ENCODE data around the gene RUFY4. TPM values are rescaled to one million over a fixed set of nuclear protein-coding genes. Genes with fewer than 3 reads are reported as not detected.

Gene RUFY4
- total RNA-seq, 2 experiments from 2014 or later, result not detected

DNA sequence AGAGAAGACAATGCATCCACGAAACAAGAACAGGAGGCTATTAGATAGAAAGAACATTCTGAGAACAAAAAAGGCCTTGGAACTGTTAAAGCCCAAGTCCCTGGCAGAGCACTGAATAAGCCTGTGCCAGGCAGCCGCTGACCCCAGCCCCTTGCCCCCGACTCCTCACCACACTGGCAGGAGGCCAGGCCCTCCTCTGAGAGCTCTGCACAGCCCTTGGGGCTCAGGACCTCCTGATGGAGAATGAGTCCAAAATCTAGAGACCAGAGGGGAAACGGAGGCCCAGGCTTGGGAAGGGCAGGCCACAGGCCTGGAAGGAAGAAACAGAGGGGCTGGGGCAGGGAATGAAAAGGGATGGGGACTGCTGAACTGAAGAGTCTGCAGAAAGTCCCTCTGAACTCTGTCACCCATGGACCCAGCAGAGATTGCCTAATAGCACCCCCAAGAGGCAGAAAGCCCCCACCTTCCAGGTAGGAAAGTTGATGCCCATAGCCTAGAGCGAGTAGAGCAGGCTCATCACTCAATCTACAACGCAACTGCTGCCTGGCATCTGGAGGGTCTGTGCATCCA is 48.0 kb upstream of the RUFY4 start:
- no peaks in the 10 kb centered on the region for H4K20me1 ChIP-seq (ENCODE audit: insufficient read depth, low read length)
- H3K9me3 ChIP-seq (ENCODE audit: low read length), result no peaks in the 10 kb centered on the region
- ChIA-PET POLR2A (interaction anchor here (0.5 kb wide), 1 partner anchor 15 kb away, joined by 4 read pairs; no protein-coding TSS in a partner anchor), CTCF (ENCODE audit: unreplicated experiment) (no interaction called here)
- no peak overlapping the region for H3K4me3 ChIP-seq (ENCODE audit: low read depth, low read length, poor library complexity, severe bottlenecking)
- TF ChIP-seq EZH2phosphoT487 (IDR thresholded peaks at IDR 0.05; ENCODE audit: borderline replicate concordance, low read depth, low read length), result no peak
- TF ChIP-seq, protein P1, sequence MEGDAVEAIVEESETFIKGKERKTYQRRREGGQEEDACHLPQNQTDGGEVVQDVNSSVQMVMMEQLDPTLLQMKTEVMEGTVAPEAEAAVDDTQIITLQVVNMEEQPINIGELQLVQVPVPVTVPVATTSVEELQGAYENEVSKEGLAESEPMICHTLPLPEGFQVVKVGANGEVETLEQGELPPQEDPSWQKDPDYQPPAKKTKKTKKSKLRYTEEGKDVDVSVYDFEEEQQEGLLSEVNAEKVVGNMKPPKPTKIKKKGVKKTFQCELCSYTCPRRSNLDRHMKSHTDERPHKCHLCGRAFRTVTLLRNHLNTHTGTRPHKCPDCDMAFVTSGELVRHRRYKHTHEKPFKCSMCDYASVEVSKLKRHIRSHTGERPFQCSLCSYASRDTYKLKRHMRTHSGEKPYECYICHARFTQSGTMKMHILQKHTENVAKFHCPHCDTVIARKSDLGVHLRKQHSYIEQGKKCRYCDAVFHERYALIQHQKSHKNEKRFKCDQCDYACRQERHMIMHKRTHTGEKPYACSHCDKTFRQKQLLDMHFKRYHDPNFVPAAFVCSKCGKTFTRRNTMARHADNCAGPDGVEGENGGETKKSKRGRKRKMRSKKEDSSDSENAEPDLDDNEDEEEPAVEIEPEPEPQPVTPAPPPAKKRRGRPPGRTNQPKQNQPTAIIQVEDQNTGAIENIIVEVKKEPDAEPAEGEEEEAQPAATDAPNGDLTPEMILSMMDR (conservative IDR thresholded peaks at IDR 0.05; ENCODE audit: low read length), result no peak
- no peaks in the 10 kb centered on the region for H3K4me1 ChIP-seq (ENCODE audit: insufficient read depth, low read length, poor library complexity, severe bottlenecking)
- H3K36me3 ChIP-seq (ENCODE audit: insufficient read depth, low read length), result no peaks in the 10 kb centered on the region
- H3K9me2 ChIP-seq (ENCODE audit: insufficient read depth, low read length), result no peaks in the 10 kb centered on the region
- no peaks in the 10 kb centered on the region for H3K79me2 ChIP-seq (ENCODE audit: insufficient read depth, low read depth, low read length)
- H3K27ac ChIP-seq (ENCODE audit: low read depth, low read length, poor library complexity, severe bottlenecking), result no peak overlapping the region
- H2AFZ ChIP-seq (ENCODE audit: low read length), result no peak overlapping the region
- H3K4me2 ChIP-seq (ENCODE audit: low read length), result no peak overlapping the region
- intact Hi-C loops (cut with micrococcal nuclease; ENCODE audit: unreplicated experiment), result no loop called here
- no TSS peak for BruUV-seq (replicated peaks)
- DNase-seq (ENCODE audit: low spot score), result no peak

GRCh38 chr2:218021536-218022071 is 47.4 kb upstream of the RUFY4 start:
- Histone ChIP-seq H3K4me3 (ENCODE audit: low read depth, low read length, poor library complexity, severe bottlenecking) (no peak overlapping the region), H3K36me3 (ENCODE audit: insufficient read depth, low read length) (no peaks in the 10 kb centered on the region), H4K20me1 (ENCODE audit: insufficient read depth, low read length) (no peaks in the 10 kb centered on the region), H3K27ac (ENCODE audit: low read depth, low read length, poor library complexity, severe bottlenecking) (no peak overlapping the region), H3K4me1 (ENCODE audit: insufficient read depth, low read length, poor library complexity, severe bottlenecking) (no peaks in the 10 kb centered on the region), H3K79me2 (ENCODE audit: insufficient read depth, low read depth, low read length) (no peaks in the 10 kb centered on the region), H3K9me3 (ENCODE audit: low read length) (no peaks in the 10 kb centered on the region), H3K4me2 (ENCODE audit: low read length) (no peak overlapping the region), H3K9me2 (ENCODE audit: insufficient read depth, low read length) (no peaks in the 10 kb centered on the region), H2AFZ (ENCODE audit: low read length) (no peak overlapping the region)
- intact Hi-C loops (cut with micrococcal nuclease; ENCODE audit: unreplicated experiment), result no loop called here
- no peak for DNase-seq (ENCODE audit: low spot score)
- BruUV-seq (replicated peaks), result no TSS peak
- ChIA-PET POLR2A (no interaction called here), CTCF (ENCODE audit: unreplicated experiment) (no interaction called here)
- TF ChIP-seq, protein P1 (conservative IDR thresholded peaks at IDR 0.05; ENCODE audit: low read length), result no peak
- no peak for TF ChIP-seq EZH2phosphoT487 (IDR thresholded peaks at IDR 0.05; ENCODE audit: borderline replicate concordance, low read depth, low read length)

GRCh38 chr2:218022131-218022850 is 46.8 kb upstream of the RUFY4 start:
- Histone ChIP-seq H2AFZ (ENCODE audit: low read length) (no peak overlapping the region), H3K27ac (ENCODE audit: low read depth, low read length, poor library complexity, severe bottlenecking) (no peak overlapping the region), H3K4me2 (ENCODE audit: low read length) (no peak overlapping the region), H3K9me2 (ENCODE audit: insufficient read depth, low read length) (no peaks in the 10 kb centered on the region), H3K4me3 (ENCODE audit: low read depth, low read length, poor library complexity, severe bottlenecking) (no peak overlapping the region), H3K79me2 (ENCODE audit: insufficient read depth, low read depth, low read length) (no peaks in the 10 kb centered on the region), H3K9me3 (ENCODE audit: low read length) (no peaks in the 10 kb centered on the region), H3K4me1 (ENCODE audit: insufficient read depth, low read length, poor library complexity, severe bottlenecking) (no peaks in the 10 kb centered on the region), H4K20me1 (ENCODE audit: insufficient read depth, low read length) (no peaks in the 10 kb centered on the region), H3K36me3 (ENCODE audit: insufficient read depth, low read length) (no peaks in the 10 kb centered on the region)
- no peak for DNase-seq (ENCODE audit: low spot score)
- POLR2A ChIA-PET, result no interaction called here
- BruUV-seq (replicated peaks), result no TSS peak
- CTCF ChIA-PET (ENCODE audit: unreplicated experiment), result interaction anchor here (0.5 kb wide), 1 partner anchor 38 kb away, joined by 3 read pairs; no protein-coding TSS in a partner anchor
- intact Hi-C loops (cut with micrococcal nuclease; ENCODE audit: unreplicated experiment), result no loop called here
- no peak for TF ChIP-seq EZH2phosphoT487 (IDR thresholded peaks at IDR 0.05; ENCODE audit: borderline replicate concordance, low read depth, low read length)
- TF ChIP-seq, protein P1 (conservative IDR thresholded peaks at IDR 0.05; ENCODE audit: low read length), result no peak

Data from OCI-LY7 (cell line).